GM18517 (cell line): ENCODE data around the gene PDE2A.

Source experiments
- ATAC-seq: cut with Tn5 transposase; IDR thresholded peaks from one replicate; pipeline ENCODE4 v1.9.1; 2021; ENCODE audit warnings: mild to moderate bottlenecking, moderate library complexity; ENCODE audit not compliant: unreplicated experiment

The PDE2A gene

DNA sequence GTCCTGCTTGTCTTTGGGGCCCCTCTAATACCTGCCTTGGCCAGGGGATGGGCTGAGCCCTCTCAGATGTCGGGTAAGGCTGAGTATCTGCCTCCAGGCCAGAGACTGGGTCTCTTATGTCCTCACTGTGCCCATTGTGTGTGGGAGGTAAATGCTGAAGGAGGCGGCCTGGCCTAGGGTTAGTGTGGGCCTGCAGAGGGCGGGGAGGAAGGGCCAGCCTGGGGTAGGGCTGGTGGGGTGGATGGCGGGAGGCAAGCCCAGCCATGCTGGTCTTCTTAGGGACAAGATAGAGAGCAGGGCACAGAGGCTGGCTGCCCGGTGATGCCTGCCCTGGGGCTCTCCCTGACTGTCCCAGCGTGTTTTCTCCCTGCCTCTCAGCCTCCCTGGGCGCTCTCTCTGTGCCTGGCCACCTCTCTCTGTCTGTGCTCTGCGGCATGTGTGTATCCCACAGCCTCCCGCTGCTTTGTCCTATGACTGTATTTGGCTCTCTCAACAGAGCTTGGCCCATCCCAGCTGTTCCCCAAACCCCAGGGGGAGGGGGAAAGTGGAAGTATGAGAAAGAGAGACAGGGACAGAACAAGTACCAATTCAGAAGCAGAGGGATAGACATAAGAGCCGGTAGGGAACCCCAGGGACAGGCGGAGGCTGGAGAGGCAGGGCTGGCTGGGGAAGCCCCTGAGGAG is 57.0 kb downstream of the PDE2A start:
- ATAC-seq: no peak

DNA sequence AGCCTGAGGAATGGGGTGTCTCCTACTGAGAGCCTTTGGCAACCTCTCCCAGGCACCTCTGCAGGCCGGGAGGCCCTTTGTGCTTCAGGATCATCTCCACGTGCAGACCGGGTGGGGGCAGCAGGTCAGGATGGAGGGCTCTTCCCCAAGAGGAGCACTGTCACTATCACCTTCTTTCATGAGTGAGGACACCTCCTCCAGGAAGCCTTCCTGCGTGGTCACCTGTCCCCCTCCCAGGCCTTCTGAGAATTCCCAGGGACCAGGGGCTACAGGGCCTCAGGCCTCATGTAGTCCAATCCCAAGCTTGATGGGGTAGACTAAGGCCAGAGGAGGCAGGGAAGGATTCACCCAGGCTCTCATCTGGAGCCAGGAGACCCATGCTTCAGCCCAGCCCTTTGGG is 57.6 kb downstream of the PDE2A start:
- no peak for ATAC-seq

DNA sequence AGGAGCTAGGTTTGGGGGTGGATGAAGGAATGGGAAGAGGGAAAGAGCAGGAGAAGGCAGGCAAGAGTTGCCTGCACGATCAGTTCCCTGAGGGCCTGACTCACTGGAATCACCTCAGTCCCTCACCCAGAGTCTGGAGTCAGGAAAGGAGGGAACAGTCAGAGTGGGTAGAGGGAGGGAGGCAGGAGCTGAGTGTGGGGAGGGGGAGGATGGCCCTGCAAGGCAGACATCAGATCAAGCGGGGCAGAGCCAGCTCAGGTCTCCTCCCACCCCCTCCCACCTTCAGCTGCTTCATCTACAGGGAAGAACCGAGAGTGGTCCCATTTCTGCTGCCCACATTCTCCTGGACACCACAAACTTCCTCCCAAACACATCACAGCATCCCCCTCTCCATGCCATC is 58.9 kb downstream of the PDE2A start:
- ATAC-seq: no peak

DNA sequence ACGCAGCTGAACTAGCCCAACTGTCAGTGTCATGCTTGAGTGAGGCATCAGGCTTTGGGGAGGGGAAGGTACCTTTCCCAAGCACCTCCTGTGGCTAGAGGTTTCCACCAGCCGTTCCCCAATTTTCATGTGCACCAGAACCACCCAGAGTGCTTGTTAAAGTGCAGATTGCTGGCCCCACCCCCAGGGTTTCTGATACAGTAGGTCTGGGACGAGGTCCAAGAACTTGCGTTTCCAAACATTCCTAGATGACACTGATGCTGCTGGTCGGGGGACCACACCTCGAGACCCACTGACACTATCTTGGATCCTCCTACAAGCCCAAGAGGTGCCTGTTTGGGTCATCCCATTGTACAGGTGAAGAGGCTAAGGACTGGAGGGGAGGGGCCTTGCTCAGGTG is 59.8 kb downstream of the PDE2A start:
- no peak for ATAC-seq

DNA sequence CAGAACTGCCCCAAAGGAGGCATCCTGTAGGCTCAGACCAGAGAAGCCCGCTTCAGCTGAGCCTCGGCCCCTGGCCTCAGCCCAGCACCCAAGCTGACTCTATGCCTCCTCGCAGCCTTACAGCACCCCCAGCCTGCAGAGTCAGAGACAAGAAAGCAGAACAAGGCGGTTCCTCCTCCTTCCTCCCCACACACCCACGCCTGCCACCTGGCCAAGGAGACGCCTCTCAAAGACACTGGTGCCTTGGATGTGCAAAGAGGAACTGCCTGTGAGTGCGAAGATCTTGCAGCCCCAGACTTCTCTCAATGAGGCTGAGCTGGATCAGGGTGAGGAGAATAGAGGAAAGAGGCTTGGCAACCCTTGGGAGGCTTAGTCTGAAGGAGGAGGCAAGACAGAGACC is 60.2 kb downstream of the PDE2A start:
- ATAC-seq: no peak

DNA sequence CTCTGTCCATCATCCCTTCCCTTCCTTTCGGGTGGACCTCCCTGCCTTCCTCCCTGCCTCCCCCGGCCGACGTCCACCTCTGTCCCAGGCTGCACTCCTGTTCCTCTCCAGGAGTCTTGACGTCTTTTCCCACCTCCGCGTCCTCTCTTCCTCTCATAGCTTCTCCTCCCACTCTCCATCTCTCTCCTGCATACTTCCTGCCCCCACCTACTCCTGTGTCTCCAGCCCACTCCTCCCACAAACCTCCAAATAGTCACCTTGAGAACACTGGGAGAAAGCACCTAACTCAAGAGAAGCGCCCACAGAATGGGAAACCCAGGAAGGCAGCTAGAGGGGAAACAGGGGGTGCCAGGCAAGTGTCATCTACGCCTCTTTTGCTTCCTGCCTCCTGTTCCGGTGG is 60.8 kb downstream of the PDE2A start:
- ATAC-seq: no peak

DNA sequence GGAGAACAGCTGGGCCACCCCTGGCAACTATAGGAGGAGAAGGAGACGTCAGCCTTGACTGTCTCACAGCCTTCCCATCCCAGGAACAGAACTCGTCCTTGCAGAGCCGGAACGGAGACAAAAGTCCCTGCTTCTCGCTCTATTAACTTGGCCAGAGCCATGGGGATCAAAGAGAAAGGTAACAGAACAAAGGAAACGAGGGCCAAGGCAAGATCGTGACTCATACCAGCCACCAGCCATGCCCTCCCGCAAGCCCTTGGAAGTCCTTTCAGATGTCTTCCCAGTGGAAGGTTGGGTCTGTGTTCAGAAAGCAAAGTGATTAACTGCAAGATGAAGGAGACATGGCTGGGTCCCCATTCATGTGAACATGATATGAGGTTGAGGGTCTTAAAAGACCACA is 64.7 kb downstream of the PDE2A start:
- ATAC-seq: no peak

DNA sequence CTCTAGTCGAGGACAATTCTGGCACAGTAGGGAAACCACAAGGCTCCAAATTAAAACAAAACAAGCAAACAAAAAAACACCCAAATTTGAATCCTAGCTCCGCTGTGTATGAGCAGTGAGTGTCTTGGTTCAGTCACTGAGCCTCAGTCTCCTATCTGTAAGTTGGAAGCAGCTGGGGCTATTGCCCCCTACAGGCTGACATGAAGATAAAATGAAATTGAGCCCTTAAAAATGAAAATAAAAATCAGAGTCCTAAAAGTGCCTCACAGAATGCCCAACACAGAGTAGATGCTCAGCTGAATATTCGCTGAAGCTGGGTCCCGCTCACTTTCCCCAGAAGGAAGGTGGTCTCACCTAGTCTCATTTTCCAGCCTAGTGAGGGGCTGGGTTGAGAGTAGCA is 65.2 kb downstream of the PDE2A start:
- ATAC-seq: no peak

DNA sequence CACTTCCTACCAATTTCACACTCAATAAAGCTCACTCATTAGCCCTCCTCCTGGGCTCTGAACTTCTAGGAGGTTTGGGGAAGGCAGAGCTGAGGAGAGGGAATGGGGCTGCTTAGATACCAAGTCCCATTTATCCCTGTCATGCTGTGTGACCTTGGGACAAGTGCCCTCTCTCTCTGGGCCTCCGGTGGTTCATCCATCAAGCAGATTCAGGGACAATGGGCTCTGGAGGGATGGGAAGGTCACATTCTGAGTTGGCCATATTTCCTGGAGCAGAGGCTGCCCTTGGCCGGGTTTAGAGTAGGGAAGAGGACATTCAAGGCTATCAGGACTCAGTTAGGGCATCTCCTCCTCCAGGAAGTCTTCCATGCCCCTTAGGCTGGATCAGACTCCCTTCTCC is 66.7 kb downstream of the PDE2A start:
- ATAC-seq: no peak

DNA sequence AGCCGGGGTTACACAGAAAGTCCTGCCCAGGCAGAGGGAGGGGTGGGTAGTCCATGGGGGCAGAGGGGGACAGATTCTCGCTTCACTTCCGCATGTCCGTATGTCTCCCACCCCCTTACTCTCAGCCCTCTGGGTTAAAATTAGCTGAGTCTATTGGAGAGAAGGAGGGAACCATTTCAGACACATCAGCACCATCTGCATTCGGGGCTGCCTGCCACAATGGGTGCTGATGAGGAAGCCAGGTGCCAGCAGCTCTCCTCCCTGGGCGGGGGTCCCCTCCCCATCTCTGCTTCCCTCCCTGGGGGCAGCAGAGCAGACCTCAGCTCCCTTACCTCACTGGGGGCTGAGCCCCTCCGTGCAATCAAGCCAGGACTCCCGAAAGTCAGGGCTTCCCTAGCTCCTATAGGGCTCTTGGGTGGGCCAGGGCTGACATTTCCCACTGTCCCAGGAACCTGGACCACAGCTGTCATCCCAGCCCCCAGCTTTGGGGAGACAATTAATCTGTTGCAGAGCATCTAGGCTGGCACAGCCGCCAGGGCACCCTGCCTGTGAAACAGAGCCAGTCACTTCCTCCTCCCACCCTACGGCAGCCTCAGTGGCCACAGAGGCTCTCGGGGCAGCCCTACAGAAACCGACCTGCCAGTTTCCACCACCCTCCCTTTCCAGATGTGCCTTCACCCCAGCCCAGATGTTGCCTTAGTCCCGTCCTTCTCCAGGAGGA is 67.3 kb downstream of the PDE2A start:
- no peak for ATAC-seq

DNA sequence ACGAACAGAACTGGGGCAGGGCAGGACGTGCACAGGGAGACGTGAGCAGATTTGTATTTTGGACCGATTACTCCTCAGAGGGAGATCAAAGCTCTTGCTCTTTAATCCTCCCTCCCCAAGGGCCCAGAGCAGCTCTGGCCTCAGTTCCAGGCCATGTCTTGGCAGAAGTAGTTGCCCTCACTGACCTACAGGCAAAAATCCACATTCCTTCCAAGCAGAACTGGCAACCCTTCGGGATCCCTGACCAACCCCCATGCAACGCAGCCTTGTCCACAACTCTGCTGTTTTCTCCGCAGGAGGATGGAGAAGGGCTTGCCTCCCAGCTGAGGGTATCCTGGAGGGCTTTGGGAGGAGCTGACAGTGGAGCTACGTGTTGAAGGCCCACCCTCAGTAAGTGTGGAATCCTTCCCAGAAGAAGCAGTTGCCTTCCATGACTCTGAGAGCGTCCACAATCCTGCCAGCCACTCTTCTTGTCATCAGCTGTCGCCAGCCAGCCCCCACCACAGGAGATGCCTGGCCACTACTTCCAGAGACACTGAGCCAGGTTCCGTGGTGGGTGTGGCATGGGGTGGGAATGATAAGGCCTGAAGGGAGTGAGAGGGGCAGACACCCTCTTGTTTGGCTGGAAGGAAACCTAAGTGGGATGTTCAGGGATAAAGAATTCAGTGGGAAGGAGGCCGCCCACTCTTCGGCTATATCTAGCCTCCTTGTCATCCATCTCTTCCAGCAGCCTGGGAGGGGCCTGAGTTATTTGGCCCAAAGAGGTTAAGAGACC is 68.1 kb downstream of the PDE2A start:
- ATAC-seq: no peak

DNA sequence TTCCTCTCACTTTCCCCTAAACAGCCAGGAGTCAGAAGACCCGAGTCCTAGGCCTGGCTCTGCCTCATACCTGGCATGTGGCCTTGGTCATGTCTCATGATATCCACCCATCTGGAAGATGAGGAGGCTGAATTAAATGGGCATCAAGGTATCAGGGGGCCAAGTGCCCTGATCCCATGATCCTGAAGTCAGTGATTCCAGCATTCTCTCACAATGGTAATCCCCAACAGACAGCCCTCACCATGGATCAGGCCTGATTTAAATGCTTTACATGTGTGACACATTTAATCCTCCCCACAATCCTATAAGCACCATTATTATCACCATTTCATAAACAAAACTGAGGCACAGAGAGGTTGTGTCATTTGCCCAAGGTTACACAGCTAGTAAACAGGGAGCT is 70.0 kb downstream of the PDE2A start:
- no peak for ATAC-seq

DNA sequence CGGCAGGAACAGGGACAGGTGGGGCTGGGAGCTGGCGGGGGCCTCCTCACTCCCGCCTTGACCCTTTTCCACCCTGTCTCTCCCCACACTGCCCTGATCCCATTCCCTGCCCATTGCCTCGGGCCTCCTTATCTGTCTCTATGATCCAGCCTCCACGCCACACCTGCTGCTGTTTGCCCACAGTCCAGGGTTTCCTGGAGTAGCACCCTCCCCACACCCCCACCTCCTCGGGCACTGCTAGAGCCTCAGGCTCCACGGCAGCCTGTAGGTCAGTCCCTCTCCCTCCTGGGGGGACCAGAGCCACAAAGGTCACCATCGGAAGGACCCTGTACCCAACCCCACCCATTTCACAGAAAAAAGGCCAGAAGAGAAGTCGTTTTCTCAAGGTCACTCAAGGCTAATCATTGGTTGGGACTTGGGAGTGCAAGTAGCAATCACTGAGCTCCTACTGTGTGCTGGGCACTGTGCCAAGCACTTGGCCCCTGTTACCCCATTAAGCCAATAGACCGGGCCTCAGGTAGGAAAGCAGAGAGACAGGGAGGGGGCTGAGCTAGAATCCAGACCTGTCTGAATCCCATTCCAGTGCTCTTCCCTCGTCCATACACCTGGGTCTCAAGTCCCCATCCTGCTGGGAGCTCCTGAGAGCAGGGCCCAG is 71.8 kb downstream of the PDE2A start:
- ATAC-seq: no peak

DNA sequence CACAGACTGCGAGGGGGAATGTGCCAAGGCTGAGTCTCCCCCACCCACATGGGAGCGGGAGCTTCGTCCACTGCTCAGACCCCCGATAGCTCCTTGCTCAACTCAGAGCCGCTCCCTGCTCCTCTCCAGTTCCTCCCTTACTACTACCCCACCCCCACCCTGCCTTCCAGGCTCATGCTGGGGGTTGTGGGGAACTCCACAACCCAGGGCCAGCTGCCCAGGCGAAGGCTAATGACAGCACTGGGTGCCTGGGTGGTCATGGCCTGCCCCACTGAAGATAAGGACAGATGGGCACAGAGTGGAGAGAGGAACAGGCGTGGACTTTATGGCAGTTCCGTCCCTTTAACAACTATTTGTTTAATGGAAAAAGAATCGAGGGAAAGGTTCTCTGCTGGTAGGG is 73.7 kb downstream of the PDE2A start:
- ATAC-seq: no peak

DNA sequence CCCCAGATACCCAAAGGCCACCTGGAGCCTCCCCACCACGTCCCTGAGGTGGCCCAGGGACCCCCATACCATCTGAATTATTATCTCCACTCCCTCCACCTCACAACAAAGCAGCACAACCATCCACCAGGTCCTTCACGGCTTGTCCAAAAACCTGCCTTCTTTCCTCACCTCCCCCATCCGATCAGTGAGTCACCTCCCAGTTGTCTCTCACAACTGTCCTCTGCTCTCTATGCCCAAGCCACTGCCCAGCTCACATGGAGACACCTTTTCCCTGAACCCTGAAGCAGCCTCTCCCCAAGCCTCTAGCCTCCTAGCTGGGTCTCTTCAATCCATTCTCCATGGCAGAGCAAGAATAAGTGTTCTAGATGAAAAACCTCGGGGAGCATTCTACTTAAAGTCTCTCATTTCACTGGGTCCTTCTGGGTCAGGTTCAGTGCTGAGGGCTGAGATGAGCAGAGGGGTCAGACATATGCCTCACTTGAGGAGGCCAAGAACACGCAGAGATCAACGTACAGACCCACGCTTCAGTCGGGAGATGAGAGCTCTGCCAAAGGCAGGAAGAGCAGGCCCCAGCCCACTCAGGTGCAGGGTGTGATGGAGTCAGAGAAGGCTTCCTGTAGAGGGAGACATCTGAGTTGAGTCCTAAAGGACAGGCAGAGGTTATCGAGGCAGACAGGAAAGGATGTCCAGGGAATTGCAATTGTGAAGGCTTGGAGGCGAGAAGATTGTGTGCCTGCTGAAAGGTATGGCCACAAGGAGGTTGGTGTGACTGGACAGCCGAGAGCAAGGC is 74.7 kb downstream of the PDE2A start:
- no peak for ATAC-seq

DNA sequence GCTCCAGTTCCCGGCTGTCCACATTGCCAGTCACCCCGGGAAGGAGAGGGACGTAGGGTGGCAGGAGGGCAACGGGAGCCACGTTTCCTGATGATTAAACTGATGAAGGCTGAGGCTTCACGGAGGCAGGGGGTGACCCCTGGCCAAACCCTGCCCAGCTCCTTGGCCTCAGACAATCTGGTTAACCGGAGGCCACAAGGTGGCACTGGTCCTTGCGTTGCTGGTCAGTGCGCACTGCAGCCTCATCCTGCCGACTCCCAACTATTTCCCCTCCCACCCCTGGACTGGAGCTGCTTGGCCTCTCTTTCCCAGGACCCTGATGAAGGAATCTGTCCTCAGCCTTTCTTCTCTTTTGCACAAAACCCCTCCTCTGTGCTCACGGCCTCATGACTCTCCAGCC is 75.3 kb downstream of the PDE2A start:
- ATAC-seq: no peak

DNA sequence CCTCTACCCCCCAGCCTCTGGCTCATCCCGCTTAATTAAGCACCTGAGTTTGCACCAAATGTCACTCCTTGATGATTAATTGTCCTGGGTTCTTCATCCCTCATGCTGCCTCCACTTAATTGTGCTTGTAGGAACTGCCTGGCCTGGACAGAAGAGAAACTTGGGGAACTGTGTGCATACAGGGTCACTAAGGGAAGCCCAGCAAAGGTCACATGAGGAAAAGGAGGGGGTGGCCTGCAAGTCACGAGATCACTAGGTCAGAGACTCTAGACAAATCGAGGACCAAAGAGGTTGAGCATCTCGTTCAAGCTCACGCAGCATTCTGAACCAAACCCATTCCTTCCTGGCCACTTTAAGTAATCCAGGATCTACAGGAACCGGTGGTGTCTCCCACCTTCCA is 75.8 kb downstream of the PDE2A start:
- no peak for ATAC-seq

DNA sequence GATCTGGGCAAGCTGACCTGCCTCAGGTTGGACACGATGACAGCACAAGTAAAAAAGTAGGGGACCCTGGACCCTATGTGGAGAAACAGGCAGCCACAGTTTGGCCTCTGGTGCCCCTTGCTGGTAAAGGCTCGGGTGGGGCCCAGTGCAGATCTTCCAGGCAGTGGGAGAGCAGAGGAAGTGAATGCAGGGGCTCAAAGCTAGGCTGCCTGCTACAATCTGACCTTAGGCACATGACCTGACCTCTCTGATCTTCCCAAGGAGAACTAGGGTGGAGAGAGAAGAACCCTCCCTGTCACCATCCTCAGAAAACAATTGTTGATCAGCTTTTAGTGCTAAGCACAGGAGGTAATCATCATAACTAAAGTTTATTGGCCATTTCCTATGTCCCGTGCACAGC is 76.5 kb downstream of the PDE2A start:
- no peak for ATAC-seq

DNA sequence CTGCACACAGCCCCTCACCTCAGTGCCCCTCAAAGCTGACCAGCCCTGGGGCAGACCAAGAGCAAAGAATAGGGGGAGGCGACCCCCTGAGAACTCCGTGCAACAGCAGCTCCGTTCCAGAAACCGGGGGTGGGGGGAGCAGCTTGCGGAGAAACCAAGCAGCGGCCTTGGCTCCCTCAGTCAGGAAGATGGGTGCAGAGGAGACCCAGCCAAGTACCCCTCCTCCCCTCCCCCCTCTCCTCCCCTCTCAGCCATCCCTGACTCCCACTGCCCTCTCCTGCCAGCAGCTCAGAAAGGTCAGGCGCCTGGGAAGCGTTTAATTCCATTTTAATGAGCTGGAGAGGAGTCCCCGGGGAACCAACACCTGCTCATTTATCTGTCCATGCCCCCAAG is 78.9 kb downstream of the PDE2A start:
- no peak for ATAC-seq

DNA sequence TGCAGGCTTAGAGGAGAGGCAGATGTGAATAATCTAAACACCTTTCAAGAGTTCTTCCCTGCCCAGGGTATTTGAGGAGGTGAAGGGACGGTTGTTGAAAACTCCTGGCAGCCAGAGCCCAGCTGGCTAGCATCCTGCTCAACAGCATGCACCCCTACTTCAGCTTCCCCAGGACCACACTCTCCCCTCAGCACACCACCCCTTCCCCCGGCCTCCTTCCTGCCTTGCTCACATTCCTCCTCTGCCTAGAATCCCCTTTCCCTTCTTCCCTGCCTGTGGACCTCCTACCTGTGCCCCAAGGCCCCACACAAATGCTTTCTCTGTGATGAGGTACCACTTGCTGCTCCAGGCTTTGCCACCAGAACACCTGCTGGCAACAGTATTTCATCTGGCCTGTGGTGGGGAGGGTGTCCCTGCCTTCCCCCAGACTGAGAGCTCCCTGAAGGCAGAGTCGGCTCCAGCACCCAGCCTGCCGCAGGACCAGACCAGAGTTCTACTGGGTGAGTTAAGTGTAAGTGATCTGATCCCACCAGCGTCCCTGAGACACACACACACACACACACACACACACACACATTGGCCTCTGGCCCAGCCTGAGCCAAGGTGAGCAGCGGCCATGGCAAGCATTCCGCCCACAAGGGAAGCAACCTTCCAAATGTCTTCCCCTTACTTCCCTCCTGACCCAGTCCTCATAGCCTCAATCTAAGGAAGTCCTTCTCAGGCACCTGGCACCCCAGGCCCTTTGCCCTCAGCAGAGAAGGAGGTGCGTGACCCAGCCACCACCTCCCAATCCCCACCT is 79.5 kb downstream of the PDE2A start:
- ATAC-seq: no peak
